Measurements from ENCODE around the gene KIAA0319L. TPM values are rescaled to one million over a fixed set of nuclear protein-coding genes. Genes with fewer than 3 reads are reported as not detected.

KIAA0319L gene
- total and polyA plus RNA-seq, 12 donors = 26.5 to 278 (median 76.8) TPM

DNA sequence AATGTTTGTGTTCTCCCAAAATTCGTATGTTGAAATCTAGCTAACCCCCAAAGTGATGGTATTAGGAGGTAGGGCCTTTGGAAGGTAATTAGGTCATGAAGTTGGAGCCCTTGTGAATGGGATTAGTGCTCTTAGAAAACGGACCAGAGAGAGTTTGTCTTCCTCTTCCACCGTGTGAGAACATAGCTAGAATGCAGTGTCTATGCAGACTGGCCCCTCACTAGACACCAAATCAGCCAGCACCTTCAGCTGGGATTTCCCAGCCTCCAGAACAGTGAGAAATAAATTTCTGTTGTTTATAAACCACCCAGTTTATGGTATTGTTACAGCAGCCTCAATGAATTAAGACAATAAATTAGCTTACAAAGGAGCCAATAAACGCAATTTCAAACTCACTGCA lies 58.0 kb downstream of the KIAA0319L start:
- no peaks in the 10 kb centered on the region for H3K9me3 ChIP-seq (replicated peaks in 1 of 3)
- peaks cover 0 to 19% of the 10 kb centered on the region in 2 donors for H3K4me1 ChIP-seq (replicated peaks in 1 of 2)
- intact Hi-C loops (cut with DNase I) = no loop called here
- DNase-seq = no peak
- no peaks in the 10 kb centered on the region for H3K36me3 ChIP-seq (replicated peaks in 1 of 2)
- H3K27me3 ChIP-seq = no peaks in the 10 kb centered on the region
- TF ChIP-seq POLR2A (IDR thresholded peaks at IDR 0.05) (no peak), CTCF (IDR thresholded peaks at IDR 0.05) (no peak)
- H3K27ac ChIP-seq = peak overlapping the region in 1 of 5 donors; percentile 39
- H3K4me3 ChIP-seq = no peak overlapping the region
- 79 to 91% (median 89%) methylated on average over 4 of the region's 4 CpGs for WGBS, 4 donors

DNA sequence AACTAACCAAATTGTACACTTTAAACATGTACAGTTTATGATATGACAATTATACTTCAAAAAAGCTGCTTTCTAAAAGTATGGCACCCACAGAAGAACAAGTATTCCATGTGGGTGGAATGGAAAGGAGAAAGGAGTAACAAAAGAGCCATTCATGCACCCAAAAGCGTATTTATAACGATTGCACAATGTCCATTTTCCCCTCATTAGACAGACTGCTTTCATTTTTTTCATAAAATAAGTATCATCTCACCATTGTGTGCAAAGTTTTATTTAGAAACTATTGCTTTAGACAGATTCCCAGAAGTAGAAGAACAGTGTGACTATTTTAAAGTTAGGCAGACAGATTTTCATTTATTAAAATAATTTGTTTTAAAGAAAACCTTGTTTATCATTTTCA lies 59.6 kb downstream of the KIAA0319L start:
- Histone ChIP-seq H3K36me3 (replicated peaks in 1 of 2) (no peaks in the 10 kb centered on the region), H3K27me3 (no peaks in the 10 kb centered on the region), H3K4me1 (replicated peaks in 1 of 2) (peaks cover 0 to 19% of the 10 kb centered on the region in 2 donors), H3K9me3 (replicated peaks in 1 of 3) (no peaks in the 10 kb centered on the region), H3K4me3 (no peak overlapping the region), H3K27ac (no peak overlapping the region)
- 84 to 94% (median 92%) methylated on average over 2 of the region's 2 CpGs for WGBS, 4 donors
- intact Hi-C loops (cut with DNase I) = no loop called here
- no peak for TF ChIP-seq CTCF (IDR thresholded peaks at IDR 0.05)
- no peak for TF ChIP-seq POLR2A (IDR thresholded peaks at IDR 0.05)
- DNase-seq = no peak

DNA sequence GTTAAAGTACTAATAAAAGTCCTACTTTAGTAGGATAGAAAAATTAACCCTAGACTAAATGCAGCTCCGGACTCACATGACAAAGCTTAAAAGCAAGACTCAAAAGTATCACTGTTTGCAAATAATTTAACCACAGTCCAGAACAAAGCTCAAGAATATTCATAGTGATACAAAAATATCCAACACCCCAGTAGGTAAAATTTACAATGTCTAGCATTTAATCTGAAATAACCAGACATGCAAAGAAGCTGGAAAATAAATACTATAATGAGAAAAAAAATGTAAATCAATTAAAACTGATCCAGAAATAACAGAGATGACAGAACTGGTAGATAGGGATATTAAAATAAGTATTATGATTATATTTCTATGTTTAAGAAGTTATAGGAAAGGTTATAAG lies 67.0 kb downstream of the KIAA0319L start:
- no peak for TF ChIP-seq POLR2A (IDR thresholded peaks at IDR 0.05)
- TF ChIP-seq CTCF (IDR thresholded peaks at IDR 0.05) = no peak
- DNase-seq = no peak
- WGBS, 4 donors = 95 to 100% (median 99%) methylated on average over 1 of the region's 1 CpG
- Histone ChIP-seq H3K4me1 (replicated peaks in 1 of 2) (peaks cover 0 to 15% of the 10 kb centered on the region in 2 donors), H3K27me3 (no peaks in the 10 kb centered on the region), H3K4me3 (no peak overlapping the region), H3K36me3 (replicated peaks in 1 of 2) (no peaks in the 10 kb centered on the region), H3K9me3 (replicated peaks in 1 of 3) (no peaks in the 10 kb centered on the region), H3K27ac (no peak overlapping the region)
- intact Hi-C loops (cut with DNase I) = no loop called here

DNA sequence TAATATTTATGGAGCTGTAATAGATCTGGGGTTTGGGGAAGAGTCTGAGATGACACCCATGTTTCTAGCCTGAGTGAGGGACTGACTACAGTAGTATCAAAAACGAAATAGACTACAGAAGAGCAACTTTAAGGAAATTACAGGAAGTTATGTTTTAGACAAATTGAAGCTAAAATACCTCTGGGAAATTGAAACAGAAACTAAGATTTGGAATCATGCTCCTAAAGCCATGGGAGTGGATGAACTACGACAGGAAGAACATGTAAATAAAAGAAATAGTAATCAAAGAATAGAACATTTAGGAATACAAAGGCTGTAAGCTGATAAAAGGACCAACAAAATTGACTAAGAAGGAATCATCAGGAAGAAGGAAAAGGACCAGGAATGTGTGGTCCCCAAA lies 68.9 kb downstream of the KIAA0319L start:
- peaks cover 0 to 15% of the 10 kb centered on the region in 2 donors for H3K4me1 ChIP-seq (replicated peaks in 1 of 2)
- TF ChIP-seq POLR2A (IDR thresholded peaks at IDR 0.05) = no peak
- no peak for TF ChIP-seq CTCF (IDR thresholded peaks at IDR 0.05)
- WGBS, 4 donors = 35 to 49% (median 38%) methylated on average over 2 of the region's 2 CpGs
- H3K9me3 ChIP-seq (replicated peaks in 1 of 3) = no peaks in the 10 kb centered on the region
- H3K36me3 ChIP-seq (replicated peaks in 1 of 2) = no peaks in the 10 kb centered on the region
- no peak for DNase-seq
- H3K4me3 ChIP-seq = peak overlapping the region in 1 of 4 donors; percentile 24
- H3K27ac ChIP-seq = no peak overlapping the region
- H3K27me3 ChIP-seq = no peaks in the 10 kb centered on the region
- intact Hi-C loops (cut with DNase I) = no loop called here
